NCI-H82 (cell line): ENCODE data around the gene WDFY3.
"Not testable (repeated sequence)": the region's sequence is repeated elsewhere in the genome, so short reads cannot be mapped to it uniquely, and the experiment has no call there.

Experiments
- DNase-seq: peaks from one replicate; lab custom pipeline; 2025; lab: John Stamatoyannopoulos, UW

Gene WDFY3

GRCh38 chr4:84719115-84719514 is 247.4 kb downstream of the WDFY3 start:
- DNase-seq: no peak

GRCh38 chr4:84718699-84719098 is 247.8 kb downstream of the WDFY3 start:
- DNase-seq: peak; percentile 46

- DNase-seq: no peak
Observed at GRCh38 chr4:84710548-84710947, 255.9 kb downstream of the WDFY3 start.

GRCh38 chr4:84708406-84709135 is 257.9 kb downstream of the WDFY3 start:
- DNase-seq: no peak

- DNase-seq: no peak
Observed at GRCh38 chr4:84706286-84706685, 260.2 kb downstream of the WDFY3 start.

GRCh38 chr4:84699001-84699671 is 267.4 kb downstream of the WDFY3 start:
- DNase-seq: no peak

GRCh38 chr4:84697615-84698201 is 268.8 kb downstream of the WDFY3 start:
- no peak for DNase-seq

GRCh38 chr4:84697159-84697558 is 269.3 kb downstream of the WDFY3 start:
- no peak for DNase-seq

GRCh38 chr4:84691800-84692199 is 274.7 kb downstream of the WDFY3 start:
- no peak for DNase-seq

- DNase-seq: no peak
Observed at GRCh38 chr4:84691170-84691691, 275.3 kb downstream of the WDFY3 start.

- no peak for DNase-seq
Observed at GRCh38 chr4:84690481-84690880, 276.0 kb downstream of the WDFY3 start.

GRCh38 chr4:84689197-84689596 is 277.3 kb downstream of the WDFY3 start:
- DNase-seq: no peak

- no peak for DNase-seq
Observed at GRCh38 chr4:84688605-84689004, 277.9 kb downstream of the WDFY3 start.

- DNase-seq: peak; percentile 11
Observed at GRCh38 chr4:84685105-84685504, 281.4 kb downstream of the WDFY3 start.

GRCh38 chr4:84684361-84684760 is 282.1 kb downstream of the WDFY3 start:
- no peak for DNase-seq

GRCh38 chr4:84683064-84683850 is 283.2 kb downstream of the WDFY3 start:
- no peak for DNase-seq

GRCh38 chr4:84682661-84683060 is 283.8 kb downstream of the WDFY3 start:
- DNase-seq: not testable (repeated sequence)

- no peak for DNase-seq
Observed at GRCh38 chr4:84681486-84682274, 284.8 kb downstream of the WDFY3 start.

GRCh38 chr4:84680956-84681355 is 285.5 kb downstream of the WDFY3 start:
- DNase-seq: no peak

- no peak for DNase-seq
Observed at GRCh38 chr4:84678976-84679744, 287.3 kb downstream of the WDFY3 start.

GRCh38 chr4:84677995-84678394 is 288.5 kb downstream of the WDFY3 start:
- DNase-seq: no peak
